Fibroblast of the aortic adventitia (primary cell): Measurements from ENCODE around the gene WNT7B. TPM values are rescaled to one million over a fixed set of nuclear protein-coding genes. Genes with fewer than 3 reads are reported as not detected.

Source experiments
- DNase-seq: peaks from one replicate; pipeline ENCODE4 v3.0.0-alpha.2; 2010; ENCODE audit warnings: low read depth
- H3K4me3 ChIP-seq: 2 replicates; pipeline ENCODE4 v1.5.1; 2011; ENCODE audit warnings: low read depth, mild to moderate bottlenecking, control low read depth, low read length, moderate library complexity
- total RNA-seq: library from RNA; depleted of rRNA; stranded (reverse); fragments of >200 nt; gene quantifications from 2 replicates; pipeline ENCODE4 v1.2.3, GENCODE V29; 2012; ENCODE audit warnings: low replicate concordance
- TF ChIP-seq, protein P1 (sequence below): IDR thresholded peaks from 2 replicates; pipeline ENCODE4 v1.5.1; 2011; ENCODE audit warnings: mild to moderate bottlenecking, low read length, control low read depth, inconsistent platforms; ENCODE audit not compliant: insufficient read depth

Gene WNT7B
- total RNA-seq, 1 donor = 0.18 TPM

DNA sequence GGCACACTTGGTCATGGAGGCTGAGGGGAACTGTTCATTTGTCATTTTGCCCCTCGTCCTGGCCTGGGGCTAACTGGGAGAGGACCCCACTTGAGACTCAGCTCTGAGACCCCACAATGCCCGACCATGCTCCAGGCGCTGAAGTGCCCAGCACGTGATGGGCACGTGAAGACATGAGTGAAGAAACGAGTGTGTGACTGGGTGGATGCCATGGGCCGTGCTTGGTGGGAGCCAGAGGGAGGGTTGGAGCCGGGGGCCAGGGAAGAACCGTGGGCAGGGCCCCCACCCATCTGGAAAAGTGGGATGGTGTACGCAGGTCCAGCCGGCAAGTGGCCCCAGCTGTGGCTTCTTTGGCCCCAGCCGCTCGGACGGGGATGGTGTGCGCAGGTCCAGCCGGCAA is 61.1 kb downstream of the WNT7B start:
- no peak for DNase-seq
- TF ChIP-seq, protein P1, sequence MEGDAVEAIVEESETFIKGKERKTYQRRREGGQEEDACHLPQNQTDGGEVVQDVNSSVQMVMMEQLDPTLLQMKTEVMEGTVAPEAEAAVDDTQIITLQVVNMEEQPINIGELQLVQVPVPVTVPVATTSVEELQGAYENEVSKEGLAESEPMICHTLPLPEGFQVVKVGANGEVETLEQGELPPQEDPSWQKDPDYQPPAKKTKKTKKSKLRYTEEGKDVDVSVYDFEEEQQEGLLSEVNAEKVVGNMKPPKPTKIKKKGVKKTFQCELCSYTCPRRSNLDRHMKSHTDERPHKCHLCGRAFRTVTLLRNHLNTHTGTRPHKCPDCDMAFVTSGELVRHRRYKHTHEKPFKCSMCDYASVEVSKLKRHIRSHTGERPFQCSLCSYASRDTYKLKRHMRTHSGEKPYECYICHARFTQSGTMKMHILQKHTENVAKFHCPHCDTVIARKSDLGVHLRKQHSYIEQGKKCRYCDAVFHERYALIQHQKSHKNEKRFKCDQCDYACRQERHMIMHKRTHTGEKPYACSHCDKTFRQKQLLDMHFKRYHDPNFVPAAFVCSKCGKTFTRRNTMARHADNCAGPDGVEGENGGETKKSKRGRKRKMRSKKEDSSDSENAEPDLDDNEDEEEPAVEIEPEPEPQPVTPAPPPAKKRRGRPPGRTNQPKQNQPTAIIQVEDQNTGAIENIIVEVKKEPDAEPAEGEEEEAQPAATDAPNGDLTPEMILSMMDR = no peak
- no peak overlapping the region for H3K4me3 ChIP-seq

DNA sequence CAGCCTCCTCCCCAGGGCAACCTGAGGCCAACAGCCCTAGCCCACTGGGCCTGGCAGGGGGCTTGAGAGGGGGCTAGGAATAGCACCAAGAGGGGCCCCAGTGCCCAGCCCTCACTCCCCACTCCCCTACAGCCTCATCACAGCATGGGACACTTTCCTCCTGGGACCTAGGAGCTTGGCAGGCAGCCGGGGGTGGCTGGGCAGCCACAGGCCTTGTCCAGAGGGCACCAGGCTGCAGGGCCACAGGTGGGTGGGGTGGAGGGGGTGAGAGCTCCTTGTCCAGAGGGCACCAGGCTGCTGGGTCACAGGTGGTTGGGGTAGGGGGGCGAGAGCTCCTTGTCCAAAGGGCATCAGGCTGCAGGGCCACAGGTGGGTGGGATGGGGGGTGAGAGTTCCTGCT is 61.8 kb downstream of the WNT7B start:
- TF ChIP-seq, protein P1 = no peak
- DNase-seq = no peak
- H3K4me3 ChIP-seq = no peak overlapping the region

DNA sequence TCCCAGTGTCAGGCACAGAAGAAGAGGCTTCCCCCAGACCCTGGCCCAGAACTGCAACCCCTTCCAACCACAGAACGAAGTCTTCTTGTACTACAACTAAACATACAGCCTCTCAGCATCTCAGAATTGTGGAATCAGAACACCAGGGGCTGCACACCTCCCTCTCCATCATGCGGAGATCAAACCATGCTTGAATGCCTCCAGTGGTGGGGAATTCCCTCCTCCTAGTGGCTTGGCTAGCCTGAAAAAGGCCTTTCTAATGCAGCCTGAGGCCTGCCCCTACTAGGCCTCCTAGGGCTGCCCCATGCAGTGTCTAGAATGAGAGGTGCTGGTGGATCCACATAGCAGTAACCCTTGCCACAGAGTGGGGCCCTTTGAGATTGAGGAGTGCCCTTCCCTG is 62.7 kb downstream of the WNT7B start:
- H3K4me3 ChIP-seq = no peak overlapping the region
- no peak for DNase-seq
- TF ChIP-seq, protein P1 = no peak

DNA sequence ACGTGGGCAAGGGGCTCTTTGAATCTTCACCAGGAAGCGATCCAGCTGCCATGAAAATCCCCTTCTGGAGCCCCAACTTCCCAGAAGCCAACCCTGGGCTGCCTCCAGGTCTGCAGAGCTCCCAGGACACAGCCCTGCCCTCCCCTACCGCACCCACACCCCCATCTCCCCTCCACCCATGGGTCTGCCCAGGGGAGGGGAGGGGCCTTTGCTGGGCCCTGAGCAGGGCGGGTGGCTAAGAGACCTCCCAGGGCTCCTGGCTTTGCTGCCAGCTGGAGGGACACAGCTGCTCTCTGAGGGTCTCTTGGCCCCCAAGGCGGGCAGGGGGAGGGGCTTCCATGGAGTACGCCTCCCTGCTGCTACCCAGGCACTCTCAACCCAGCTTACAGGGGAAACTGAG is 64.1 kb downstream of the WNT7B start:
- no peak for DNase-seq
- H3K4me3 ChIP-seq = no peak overlapping the region
- TF ChIP-seq, protein P1 = no peak

DNA sequence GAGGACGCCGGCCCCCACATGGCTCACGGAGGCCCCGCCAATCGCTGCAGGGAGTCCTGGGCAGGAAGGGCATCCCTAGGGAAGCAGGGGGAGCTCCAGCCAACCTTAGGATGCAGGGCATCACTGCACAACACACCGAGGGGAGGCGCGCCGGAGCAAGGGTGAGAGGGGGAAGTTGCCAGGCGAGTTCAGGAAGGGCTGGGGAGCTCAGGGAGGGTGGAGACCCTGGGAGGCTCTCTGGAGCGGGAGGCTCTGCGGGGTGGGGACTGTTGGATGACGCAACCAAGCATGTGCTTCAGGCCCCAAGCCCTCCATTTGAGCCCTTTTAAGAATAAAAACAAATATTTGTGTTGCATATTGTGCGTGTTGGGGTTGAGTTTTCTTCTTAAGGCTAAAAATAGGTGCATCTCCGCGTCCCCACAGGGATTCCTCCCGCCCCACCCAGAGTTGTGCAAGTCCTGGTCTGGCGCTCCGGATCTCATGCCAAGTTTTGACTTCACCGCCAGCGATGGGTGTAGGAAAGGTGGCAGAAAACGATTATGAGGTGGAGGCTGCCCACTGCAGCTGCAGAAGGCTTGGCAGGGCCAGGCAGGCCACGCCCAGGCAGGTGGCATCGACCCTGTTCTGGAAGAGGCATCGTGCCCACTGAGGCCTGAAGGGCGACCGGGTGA is 65.2 kb downstream of the WNT7B start:
- TF ChIP-seq, protein P1 = no peak
- H3K4me3 ChIP-seq = no peak overlapping the region
- peak; percentile 42 for DNase-seq

DNA sequence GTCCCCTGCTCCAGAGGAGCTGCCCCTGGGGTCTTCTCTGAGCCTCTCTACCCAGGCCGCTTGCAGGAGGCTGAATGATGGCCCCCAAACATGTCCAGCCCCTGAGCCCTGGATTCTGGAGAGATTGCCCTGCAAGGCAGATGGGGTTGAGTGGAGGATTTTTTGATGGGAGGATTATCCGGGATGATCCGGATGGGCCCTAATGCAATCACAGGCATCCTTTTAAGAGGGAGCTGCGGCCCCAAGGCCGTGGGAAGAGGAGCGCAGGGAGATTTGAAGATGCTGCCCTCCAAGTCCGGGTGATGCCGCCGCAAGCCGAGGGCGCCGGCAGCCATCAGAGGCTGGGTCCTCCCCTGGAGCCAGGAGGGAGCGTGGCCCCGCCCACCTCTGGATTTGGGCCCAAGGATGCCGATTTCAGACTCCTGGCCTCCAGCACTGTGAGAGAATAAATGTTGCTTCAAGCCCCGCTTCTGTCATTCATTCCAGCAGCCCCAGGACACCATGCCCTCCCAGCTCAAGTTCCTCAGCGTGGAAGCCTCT is 66.0 kb downstream of the WNT7B start:
- DNase-seq = no peak
- TF ChIP-seq, protein P1 = no peak
- no peak overlapping the region for H3K4me3 ChIP-seq

DNA sequence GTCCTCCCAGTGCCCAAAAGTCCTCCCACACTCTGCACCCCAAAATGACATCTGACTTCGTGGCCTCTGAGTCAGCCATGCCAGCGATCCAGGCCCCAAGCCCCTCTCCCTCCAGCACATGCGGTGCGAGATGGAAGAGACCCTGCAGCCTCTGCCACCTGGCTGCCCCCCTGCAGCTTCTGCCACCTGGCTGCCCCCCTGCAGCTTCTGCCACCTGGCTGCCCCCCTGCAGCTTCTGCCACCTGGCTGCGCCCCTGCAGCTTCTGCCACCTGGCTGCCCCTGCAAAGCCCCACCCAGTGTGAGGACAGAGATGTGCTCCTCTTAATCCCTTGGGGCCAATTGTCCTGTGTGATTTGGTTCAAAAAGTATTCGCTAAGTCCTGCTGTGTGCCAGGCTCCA is 68.0 kb downstream of the WNT7B start:
- no peak overlapping the region for H3K4me3 ChIP-seq
- DNase-seq = no peak
- TF ChIP-seq, protein P1 = no peak
